HG02852 (cell line): ENCODE results near the gene GET3.
"Not testable (repeated sequence)": the region's sequence is repeated elsewhere in the genome, so short reads cannot be mapped to it uniquely, and the experiment has no call there.

Source experiments
- ATAC-seq: cut with Tn5 transposase; IDR thresholded peaks from one replicate; pipeline ENCODE4 v1.9.1; 2021; ENCODE audit warnings: mild to moderate bottlenecking, moderate library complexity; ENCODE audit not compliant: unreplicated experiment

Gene GET3

DNA sequence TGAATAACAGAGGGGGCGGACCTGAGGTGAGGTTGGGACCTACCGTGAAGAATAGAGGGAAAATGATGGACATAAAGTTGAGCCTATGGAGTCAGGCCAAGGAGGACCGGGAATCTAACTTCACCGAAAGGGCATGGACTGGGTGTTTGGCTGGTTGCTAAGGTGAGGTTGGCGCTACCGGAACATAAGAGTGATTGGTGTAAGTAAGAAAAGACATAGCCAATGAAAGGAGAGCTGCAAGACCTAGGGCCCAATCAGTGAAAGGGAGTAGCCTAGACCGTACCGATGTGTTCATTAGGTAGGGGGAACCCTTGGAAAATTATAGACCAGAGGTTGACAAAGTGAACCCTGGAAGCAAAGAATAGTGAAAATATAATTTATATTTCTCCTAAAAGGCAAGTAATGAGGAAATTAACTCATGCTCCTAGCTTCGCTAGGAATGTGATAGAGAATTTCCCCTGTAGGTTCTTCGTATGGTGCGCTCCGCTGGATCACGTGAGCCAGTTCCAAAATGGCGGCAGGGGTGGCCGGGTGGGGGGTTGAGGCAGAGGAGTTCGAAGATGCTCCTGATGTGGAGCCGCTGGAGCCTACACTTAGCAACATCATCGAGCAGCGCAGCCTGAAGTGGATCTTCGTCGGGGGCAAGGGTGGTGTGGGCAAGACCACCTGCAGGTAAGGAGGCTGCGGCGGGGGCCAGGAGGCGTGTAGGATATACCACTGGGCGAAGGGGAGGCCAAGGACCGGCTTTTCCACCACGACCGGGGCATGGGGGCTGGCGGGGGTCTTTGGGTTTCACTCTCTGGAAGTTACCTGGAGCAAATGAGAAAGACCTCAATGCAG is at the start of gene GET3:
TSS of gene GET3 (plus strand) at position 503 of the 840 bp plus-strand sequence. CDS start at position 512, 9 bp downstream.
- peak; percentile 77 for ATAC-seq

DNA sequence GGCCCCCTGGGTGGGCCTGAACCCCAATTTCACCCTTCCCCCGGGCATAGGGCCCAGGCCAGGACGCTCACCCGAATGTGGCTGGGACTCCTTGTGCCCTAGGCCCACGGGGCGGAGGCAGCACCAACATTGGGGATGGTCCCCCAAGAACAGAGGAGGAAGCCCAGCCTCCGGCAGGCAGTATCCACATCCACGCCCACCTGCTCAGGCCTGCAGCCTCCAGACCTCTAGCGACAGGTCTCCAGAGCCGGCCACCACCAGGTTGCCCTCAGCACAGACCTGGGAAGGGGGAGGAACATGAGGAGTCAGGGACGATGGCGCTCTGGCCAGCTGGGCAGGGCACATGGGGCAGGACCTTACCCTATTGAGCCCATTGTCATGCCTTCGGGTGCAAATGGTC is 48.3 kb upstream of the GET3 start:
- no peak for ATAC-seq

DNA sequence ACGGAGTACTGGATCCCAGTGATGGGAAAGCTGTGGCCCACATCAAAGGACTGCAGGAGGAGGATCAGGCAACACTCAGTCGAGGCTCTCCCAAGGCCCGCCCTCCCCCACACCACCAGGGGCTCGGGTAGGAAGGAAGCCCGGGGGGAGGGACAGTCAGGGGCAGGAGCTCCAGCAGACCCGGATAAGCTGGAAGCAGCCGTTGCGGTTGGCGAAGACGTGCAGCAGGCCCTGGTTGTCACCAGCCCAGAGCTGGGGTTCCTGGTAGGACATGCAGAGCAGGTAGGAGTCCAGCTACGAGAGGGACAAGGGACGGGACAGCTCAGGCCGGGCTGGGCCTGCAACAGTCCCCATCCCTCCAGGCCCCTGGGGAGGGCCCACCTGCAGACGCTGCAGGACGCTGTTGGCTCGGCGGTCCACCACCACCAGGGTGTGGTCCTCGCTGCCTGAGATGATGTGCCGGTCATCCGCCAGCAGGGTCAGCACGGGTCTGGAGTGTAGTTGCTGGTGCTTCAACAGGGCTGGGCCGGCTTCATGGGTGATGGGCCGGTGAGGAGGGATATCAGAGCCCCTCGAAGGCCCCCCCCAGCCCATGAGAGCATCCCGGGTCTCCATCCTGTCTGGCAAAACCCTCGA is 47.6 kb upstream of the GET3 start:
- ATAC-seq, result no peak

DNA sequence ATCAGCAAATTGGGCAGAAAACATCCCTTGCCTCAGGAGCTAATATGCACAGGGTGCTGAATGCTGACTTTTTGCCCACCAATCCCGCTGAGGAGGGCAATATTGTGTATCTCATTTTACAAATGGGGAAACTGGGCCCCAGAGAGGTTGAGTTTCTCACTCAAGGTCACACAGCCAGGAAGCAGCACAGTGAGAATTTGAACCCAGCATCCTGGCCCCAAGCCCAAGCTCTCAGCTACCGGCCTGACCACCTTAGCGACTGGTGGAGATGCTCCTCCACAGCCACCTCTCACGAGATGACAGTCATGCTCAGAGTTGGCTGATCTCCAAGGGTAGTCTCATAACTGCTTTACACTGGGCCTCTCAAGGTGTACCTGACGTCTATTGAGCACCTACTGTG is 44.3 kb upstream of the GET3 start:
- no peak for ATAC-seq

DNA sequence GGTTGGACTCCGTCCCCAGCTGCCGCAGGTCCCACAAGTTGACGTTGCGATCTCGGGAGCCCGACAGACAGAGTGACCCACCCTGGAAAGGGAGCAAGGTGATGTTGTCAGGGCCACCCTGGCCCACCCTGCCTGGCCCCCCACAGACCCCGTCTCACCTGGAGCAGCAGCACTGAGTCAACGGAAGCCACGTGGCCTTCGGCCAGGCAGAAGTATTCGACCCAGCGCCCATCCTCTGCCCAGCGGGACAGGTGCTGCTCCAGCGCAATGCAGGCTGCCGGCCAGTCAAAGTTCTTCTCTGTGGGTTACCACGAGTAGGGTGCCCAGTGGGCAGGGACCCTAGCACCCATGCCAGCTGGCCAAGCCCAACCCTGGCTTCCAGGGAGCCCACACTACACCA is 42.7 kb upstream of the GET3 start:
- no peak for ATAC-seq

DNA sequence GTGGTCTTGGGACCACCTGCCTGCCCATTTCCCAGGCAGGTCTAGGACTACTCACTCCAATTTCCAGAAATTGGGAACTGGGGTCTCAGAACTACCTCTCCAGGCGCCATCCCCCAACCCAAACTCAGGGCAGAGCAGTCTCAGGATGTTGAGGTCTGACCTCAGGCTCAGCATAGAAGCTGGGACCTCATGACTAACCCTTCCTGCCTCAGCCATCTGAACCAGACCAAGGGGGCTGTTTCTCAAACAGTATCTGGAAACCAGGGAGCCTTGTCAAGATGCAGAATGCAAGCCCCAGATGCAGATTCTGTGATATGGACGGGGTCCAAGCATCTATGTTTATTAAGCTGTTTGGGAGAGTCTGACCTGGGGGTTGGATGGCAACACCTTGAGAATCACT is 42.2 kb upstream of the GET3 start:
- ATAC-seq, result no peak

DNA sequence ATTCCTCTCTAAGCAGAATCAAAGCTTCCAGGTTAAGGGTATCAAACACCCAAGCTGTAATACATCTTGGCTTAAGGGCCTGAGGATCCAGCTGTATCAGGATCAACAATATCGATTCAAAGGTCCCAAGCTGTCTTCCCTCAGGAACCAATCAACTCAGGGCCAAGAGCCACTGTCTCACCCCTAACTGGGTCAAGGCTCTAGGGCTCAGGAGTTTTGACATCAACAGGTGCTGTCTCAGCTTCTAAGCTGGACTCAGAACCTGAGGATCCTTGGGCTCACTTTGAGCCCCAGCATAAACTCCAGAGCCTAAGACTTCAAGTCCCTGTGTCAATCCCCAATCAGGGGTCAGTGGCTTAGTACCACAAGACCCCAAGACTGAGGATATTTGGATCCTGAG is 41.8 kb upstream of the GET3 start:
- no peak for ATAC-seq

DNA sequence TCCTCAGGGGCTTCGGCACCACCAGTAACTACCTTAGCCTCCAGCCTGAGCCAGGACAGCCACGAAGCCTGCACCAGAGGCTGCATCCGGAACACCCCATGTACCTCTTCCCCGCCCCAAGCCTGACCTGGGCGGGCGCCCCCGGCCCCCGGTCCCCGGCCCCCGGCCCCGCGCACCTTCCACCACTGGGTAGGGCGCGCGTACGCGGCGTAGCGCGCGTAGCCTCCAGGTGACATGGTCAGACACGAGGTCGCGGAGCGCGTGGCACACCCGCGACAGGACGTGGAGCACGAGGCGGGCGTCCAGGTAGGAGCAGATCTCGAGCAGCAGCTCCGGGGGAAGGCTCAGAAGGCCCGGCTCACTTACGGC is 41.3 kb upstream of the GET3 start:
- peak; percentile 34 for ATAC-seq

DNA sequence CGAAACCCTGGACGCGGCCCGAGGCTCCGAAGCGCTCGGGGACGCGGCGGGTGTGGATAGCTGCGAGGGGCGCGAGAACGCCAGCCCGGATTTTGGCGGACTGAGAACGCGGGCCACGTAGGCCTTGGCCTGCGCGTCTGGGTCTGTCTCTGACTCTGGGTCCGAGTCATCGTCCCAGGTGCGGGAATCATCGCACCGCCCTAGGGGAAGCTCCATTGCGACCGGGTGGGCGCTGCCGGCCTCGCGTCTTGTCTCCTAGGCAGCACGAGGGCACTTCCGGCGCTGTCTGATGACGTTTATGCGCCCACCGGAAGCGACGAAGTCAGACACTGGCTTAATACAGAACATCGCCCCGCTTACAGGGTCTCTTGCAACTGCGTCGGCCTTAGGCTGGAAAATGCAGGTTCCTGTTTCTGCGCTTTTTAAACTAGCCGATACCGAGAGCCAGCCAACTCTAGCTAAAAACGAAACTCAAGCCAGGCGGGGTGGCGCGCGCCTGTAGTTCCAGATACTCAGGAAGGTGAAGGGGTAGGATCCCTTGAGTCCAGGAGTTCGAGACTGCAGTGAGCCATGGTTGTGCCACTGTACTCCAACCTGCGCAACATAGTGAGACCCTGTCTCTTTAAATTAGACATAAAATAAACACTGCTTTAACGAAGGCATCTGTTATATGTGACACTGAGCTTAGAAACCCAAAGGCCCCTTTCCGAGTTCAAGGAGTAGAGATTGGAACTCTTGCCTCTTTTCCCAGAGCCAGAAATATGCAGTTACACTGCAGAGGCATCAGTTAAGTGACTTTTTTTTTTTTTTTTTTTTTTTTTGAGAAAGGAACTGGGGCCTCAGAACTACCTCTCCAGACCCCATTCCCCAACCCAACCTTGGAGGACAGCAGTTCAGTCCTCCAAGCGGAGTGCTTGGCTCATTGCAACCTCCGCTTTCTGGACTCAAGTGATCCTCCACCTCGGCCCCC is 40.6 kb upstream of the GET3 start, which contains the start of gene FBXW9:
TSS of gene FBXW9 (minus strand) at position 266 of the 970 bp plus-strand sequence. CDS start at position 216, 50 bp downstream.
- peak; percentile 71 for ATAC-seq

DNA sequence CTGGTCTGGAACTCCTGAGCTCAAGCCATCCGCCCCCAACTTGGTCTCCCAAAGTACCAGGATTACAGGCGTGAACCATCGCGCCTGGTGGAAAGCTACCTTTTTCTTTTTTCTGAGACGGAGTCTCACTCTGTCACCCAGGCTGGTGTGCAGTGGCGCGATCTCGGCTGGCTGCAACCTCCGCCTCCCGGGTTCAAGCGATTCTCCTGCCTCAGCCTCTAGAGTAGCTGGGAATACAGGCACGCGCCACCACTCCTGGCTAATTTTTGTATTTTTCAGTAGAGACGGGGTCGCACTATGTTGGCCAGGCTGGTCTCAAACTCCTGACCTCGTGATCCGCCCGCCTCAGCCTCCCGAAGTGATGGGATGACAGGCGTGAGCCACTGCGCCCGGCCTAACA is 39.9 kb upstream of the GET3 start:
- not testable (repeated sequence) for ATAC-seq

DNA sequence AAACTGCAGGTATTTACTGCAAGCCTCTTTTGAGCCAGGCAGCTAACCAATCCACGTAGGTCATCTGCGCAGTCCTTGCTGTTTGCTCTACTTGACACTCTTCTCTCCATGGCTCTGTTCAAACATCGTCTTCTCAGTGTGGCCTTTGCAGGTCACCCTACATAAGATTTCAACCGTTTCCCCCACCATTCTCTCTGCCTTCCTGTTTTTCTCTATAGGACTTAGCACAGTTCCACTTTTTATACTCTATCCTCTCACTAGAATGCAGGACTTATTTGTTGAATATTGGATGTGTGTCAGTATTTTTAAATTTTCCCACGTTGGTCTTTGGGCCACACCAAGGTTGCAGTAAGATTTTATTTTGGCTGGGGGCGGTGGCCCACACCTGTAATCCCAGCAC is 39.2 kb upstream of the GET3 start:
- ATAC-seq, result no peak

DNA sequence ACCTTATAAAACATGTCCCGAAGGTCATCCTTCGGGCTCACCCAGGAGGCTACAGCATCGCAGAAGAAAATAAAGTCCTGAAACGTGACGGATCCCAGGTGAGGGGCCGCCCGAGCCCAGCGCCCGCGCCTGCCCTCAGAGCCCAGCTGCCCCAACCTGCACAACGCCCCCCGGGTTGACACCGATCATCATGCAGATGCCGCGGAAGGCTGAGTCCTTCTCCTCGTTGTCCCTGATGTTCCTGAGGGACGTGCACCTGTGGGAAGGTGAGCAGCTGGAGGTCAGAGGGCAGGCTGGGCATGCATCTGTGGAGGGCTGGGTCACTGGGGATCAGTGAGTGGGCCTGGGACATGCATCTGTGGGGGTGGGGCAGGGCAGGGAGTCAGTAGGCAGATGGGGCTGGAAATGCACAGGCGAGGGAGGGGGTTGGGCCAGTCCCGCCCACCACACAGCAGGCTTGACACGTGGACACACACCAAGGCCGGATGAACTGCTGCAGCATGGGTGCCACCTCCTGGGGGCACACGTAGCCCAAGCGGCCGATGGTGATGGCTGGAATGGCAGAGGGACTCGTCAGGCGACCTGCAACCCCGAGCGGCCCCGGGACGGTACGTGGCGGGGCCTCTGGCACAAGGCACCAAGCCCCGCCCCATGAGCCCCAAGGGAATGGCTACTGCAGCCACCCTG is 35.6 kb upstream of the GET3 start:
- no peak for ATAC-seq

DNA sequence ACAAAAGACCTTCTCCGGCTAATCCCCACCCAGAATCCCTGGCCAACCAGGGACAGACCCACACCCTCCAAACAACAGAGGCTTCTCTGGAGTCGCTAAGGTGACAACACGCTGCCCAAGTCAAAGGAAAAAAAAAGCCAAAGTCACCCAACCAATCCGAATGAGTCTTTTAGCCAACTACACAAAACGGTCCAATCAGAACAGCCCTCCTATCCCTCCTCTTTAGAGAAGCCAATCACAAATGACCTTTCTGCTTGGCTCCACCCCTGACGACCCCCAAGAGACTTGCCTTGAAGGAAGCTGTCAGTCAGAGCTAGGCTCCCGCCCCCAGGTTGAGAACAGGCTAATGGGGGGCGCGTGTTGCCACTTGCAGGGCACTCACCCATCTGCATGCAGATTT is 34.3 kb upstream of the GET3 start:
- no peak for ATAC-seq

DNA sequence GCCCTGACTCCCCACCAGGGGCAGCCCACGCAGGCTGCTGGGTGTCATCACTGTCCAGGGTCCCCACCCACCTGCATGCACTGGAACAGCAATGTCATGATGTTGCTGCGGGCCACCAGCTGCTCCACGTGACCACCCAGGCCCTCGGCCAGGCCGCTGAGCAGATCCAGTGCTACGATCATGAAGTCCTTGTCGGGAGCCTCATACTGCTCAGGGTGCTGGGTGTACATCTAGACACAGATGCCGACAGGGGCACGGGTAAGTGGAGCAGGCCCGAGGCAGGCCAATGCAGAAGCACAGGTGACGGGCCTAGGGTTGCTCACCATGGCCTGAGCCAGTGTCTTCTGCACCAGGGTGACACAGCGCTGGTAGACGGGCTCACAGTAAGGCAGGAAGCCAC is 32.1 kb upstream of the GET3 start:
- no peak for ATAC-seq

DNA sequence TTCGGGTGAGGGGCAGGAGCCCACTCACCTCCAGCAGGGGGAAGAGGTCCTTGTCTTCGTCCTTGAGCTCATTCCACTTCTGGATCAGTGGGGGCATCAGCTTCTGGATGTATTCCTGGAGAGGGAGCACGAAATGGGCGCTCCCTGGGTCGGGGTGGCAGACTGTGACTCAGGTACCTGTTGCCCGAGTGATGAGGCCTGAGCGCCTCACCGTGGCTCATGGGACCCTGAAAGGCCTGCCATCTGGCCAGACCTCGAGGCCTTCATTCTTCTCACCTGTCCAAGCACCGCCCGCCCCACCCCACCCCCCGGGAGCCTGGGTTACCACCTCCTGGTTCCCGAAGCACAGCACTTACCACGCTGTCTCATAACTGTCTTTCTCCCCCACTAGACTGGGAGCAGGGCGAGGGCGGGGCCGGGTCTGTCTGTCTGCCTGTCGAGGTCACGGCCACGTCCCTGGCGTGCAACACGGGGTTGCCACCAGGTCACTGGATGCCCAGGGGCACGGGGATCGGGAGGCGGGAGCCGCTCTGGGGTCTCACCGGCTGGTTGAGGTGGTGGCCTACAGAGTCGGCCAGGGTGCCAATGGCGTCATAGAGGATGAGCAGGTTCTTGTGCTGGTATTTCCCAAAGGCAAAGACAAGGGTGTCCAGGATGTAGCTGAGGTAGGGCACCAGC is 31.5 kb upstream of the GET3 start:
- ATAC-seq, result no peak

DNA sequence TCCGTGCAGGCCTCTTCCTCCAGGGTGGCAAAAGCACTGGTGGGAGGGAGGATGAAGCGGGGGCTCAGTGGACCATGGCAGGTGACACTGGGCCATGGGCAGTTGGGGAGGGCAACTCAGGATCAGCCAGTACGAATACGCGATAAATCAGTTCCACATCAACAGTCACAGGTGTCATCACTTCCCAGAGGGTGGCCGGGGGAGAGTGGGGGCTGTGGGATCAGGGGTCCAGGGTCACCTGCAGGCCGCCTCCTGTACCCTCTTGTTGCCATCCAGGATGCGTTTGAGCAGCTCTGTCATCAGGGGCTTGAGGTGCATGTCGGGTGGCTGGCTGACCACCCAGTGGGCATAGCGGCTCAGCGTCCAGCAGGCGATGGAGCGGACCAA is 31.0 kb upstream of the GET3 start:
- ATAC-seq, result no peak

DNA sequence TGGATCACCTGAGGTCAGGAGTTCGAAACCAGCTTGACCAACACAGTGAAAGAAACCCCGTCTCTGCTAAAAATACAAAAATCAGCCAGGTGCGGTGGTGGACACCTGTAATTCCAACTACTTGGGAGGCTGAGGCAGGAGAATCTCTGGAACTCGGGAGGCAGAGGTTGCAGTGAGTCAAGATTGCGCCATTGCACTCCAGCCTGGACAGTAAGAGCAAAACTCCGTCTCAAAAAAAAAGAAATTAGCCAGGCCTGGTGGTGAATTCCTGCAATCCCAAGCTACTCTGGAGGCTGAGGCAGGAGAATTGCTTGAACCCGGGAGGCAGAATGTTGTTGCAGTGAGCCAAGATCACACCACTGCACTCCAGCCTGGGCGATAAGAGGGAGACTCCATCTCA is 28.7 kb upstream of the GET3 start:
- ATAC-seq, result no peak

DNA sequence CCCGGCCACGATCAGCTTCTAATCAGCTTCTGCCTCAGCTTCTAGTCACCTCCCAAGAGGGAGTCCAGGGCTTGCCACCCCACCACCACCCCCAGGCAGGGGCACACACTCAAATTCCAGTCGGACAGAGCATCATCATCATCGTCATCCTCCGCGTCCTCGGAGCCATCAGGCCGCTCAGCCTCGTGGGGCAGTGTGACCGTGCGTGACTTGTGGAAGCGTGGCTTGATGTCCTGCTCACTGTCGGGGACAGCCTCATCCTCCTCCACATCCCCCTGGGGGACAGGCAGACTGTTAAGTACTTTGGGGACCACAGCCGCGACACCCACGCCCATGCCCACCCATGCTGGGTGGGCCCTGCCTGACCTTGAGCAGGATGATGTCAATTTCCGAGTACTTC is 26.1 kb upstream of the GET3 start:
- no peak for ATAC-seq

DNA sequence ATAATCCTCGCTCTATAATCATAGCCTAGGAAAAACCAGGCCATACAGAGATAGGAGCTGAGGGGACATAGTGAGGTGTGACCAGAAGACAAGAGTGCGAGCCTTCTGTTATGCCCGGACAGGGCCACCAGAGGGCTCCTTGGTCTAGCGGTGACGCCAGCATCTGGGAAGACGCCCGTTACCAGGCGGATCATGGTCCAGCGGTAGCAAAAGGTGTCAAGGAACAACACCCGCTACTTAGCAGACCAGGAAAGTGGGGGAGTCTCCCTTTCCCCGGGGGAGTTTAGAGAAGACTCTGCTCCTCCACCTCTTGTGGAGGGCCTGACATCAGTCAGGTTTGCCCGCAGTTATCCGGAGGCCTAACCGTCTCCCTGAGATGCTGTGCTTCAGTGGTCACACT is 25.2 kb upstream of the GET3 start:
- ATAC-seq, result not testable (repeated sequence)

DNA sequence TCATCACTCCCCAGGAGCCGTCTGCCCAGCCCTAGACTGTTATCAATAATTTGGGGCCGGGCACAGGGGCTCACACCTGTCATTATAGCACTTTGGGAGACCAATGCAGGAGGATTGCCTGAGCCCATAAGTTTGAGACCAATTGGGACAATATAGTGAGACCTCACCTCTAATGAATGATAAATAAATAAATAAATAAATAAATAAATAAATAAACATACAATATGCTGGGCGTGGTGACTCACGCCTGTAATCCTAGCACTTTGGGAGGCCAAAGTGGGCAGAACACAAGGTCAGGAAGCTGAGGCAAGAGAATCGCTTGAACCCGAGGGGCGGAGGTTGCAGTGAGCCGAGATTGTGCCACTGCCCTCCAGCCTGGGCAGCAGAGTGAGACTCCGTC is 24.0 kb upstream of the GET3 start:
- ATAC-seq, result not testable (repeated sequence)
